ENCODE measurements around the gene ZNF513. TPM values are rescaled to one million over a fixed set of nuclear protein-coding genes. Genes with fewer than 3 reads are reported as not detected.
"Not testable (repeated sequence)": the region's sequence is repeated elsewhere in the genome, so short reads cannot be mapped to it uniquely, and the experiment has no call there.

Gene ZNF513
- total RNA-seq, 2 experiments from 2014 or later, result 6.8 to 7.2 TPM

DNA sequence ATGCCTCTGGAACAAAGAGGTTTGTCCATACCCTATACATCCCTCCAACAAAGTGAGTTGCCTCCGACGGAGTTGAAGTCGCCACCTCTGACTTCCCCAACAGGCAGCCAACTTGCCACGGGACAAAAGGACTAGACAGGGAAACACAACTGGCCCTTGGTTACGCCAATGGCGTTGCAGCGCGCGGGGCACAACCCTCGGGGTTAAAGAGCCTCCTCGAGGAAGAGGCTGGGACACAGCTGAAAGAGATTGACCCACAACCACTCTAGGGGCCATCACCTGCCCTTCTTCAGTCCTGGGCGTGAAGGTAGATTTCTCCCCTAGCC, 24.5 kb downstream of the ZNF513 start:
- TF ChIP-seq, protein P1, sequence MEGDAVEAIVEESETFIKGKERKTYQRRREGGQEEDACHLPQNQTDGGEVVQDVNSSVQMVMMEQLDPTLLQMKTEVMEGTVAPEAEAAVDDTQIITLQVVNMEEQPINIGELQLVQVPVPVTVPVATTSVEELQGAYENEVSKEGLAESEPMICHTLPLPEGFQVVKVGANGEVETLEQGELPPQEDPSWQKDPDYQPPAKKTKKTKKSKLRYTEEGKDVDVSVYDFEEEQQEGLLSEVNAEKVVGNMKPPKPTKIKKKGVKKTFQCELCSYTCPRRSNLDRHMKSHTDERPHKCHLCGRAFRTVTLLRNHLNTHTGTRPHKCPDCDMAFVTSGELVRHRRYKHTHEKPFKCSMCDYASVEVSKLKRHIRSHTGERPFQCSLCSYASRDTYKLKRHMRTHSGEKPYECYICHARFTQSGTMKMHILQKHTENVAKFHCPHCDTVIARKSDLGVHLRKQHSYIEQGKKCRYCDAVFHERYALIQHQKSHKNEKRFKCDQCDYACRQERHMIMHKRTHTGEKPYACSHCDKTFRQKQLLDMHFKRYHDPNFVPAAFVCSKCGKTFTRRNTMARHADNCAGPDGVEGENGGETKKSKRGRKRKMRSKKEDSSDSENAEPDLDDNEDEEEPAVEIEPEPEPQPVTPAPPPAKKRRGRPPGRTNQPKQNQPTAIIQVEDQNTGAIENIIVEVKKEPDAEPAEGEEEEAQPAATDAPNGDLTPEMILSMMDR (IDR thresholded peaks at IDR 0.05), result no peak
- DNase-seq (no peak), ATAC-seq (peak; percentile 36)
- H3K4me1 Mint-ChIP-seq (ENCODE audit: low read depth), result peaks cover 49% of the 10 kb centered on the region
- H3K27me3 Mint-ChIP-seq, result no peaks in the 10 kb centered on the region
- ChIA-PET CTCF (interaction anchor here (1.5 to 2.8 kb wide), 3 partner anchors 13 to 327 kb away, joined by 3 to 15 read pairs (median 4); partner anchors contain the start of genes EIF2B4 and SNX17), POLR2A (interaction anchor here (0.7 to 2.9 kb wide), 12 partner anchors 9 to 143 kb away, joined by 3 to 84 read pairs (median 4); partner anchors contain the start of genes EIF2B4, MPV17, NRBP1 and PPM1G)
- intact Hi-C loops (cut with micrococcal nuclease), result loop anchor here (2.0 to 5.0 kb wide), 2 partner anchors 15 to 34 kb away; partner anchors contain the start of genes EIF2B4, MPV17 and SNX17
- peaks cover 18% of the 10 kb centered on the region for H3K36me3 Mint-ChIP-seq (ENCODE audit: low read depth)
- H3K4me3 Mint-ChIP-seq, result peak overlapping the region; percentile 94
- no peaks in the 10 kb centered on the region for H3K9me3 Mint-ChIP-seq
- H3K27ac Mint-ChIP-seq, result peak overlapping the region; percentile 99

DNA sequence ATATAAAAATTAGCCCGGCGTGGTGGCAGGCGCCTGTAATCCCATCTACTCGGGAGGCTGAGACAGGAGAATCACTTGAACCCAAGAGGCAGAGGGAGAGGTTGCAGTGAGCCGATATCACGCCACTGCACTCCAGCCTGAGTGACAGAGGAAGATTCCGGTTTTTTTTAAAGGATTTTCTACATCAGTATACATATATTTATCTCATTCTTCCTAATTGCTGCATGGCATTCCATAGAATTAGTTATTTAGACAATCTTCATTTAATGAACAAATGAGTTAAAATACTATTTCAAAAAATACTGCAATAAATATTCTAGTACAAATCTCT, 26.0 kb downstream of the ZNF513 start:
- H3K9me3 Mint-ChIP-seq, result no peaks in the 10 kb centered on the region
- H3K4me3 Mint-ChIP-seq, result peak overlapping the region; percentile 94
- CTCF ChIA-PET, result interaction anchor here (1.2 to 3.4 kb wide), 2 partner anchors 15 to 51 kb away, joined by 3 to 19 read pairs; no protein-coding TSS in a partner anchor
- H3K4me1 Mint-ChIP-seq (ENCODE audit: low read depth), result peaks cover 57% of the 10 kb centered on the region
- DNase-seq, result no peak
- TF ChIP-seq, protein P1 (IDR thresholded peaks at IDR 0.05), result no peak
- H3K36me3 Mint-ChIP-seq (ENCODE audit: low read depth), result peaks cover 18% of the 10 kb centered on the region
- no peak for ATAC-seq
- intact Hi-C loops (cut with micrococcal nuclease), result no loop called here
- POLR2A ChIA-PET, result interaction anchor here (0.7 kb wide), 1 partner anchor 303 kb away, joined by 3 read pairs; the partner anchor contains the start of gene AGBL5
- H3K27me3 Mint-ChIP-seq, result no peaks in the 10 kb centered on the region
- no peak overlapping the region for H3K27ac Mint-ChIP-seq

DNA sequence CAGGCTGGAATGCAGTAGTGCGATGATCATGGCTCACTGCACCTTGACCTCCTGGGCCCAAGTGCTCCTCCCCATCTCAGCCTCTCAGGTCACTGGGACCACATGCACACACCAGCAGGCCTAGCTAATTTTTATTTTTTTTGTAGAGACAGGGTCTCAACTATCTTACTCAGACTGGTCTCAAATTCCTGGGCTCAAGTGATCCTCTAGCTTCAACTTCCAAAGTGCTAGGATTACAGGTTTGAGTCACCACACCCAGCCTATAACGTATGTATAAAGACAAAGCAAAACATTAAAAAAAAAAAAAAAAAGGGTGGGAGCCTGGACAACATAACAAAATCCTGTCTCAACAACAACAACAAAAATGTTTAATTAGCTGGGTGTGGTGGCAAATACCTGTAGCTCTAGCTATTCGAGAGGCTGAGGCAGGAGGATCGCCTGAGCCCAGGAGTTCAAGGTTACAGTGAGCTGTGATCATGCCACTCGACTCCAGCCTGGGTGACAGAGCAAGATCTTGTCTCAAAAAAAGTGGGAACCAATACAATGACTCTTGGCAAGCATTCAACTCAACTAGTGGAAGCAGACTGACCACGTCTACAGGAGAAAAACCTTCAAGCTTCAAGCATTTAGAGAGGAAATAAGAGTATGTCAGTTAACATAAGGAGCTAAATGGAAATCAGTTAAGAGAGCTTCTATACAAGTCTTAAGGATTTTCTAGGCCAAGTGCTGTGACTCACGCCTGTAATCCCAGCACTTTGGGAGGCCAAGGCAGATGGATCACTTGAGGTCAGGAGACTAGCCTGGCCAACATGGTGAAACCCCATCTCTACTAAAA, 26.6 kb downstream of the ZNF513 start:
- POLR2A ChIA-PET, result interaction anchor here (0.7 to 1.2 kb wide), 3 partner anchors 10 to 303 kb away, joined by 3 read pairs; partner anchors contain the start of genes AGBL5 and NRBP1
- H3K9me3 Mint-ChIP-seq, result no peaks in the 10 kb centered on the region
- ATAC-seq (no peak), DNase-seq (no peak)
- H3K27ac Mint-ChIP-seq, result peak overlapping the region; percentile 30
- CTCF ChIA-PET, result interaction anchor here (1.2 to 3.4 kb wide), 2 partner anchors 16 to 51 kb away, joined by 3 to 19 read pairs; no protein-coding TSS in a partner anchor
- no peaks in the 10 kb centered on the region for H3K27me3 Mint-ChIP-seq
- intact Hi-C loops (cut with micrococcal nuclease), result no loop called here
- TF ChIP-seq, protein P1 (IDR thresholded peaks at IDR 0.05), result no peak
- H3K4me1 Mint-ChIP-seq (ENCODE audit: low read depth), result peaks cover 59% of the 10 kb centered on the region
- H3K36me3 Mint-ChIP-seq (ENCODE audit: low read depth), result peaks cover 20% of the 10 kb centered on the region
- H3K4me3 Mint-ChIP-seq, result peak overlapping the region; percentile 35

DNA sequence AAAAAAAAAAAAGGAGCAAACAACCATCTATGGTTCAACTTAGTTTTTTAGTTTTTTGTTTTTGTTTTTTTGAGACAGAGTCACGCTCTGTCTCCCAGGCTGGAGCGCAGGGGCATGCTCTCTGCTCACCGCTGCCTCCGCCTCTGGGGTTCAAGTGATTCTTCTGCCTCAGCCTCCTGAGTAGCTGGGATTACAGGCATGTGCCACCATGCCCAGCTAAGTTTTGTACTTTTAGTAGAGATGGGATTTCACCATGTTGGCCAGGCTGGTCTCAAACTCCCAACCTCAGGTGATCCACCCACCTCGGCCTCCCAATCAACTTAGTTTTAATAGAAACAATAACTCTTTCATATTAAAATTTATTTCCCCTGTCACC, 27.2 kb downstream of the ZNF513 start:
- H3K27me3 Mint-ChIP-seq; H3K9me3 Mint-ChIP-seq; DNase-seq; H3K4me3 Mint-ChIP-seq; intact Hi-C loops (cut with micrococcal nuclease); ATAC-seq: not testable (repeated sequence)
- peaks cover 56% of the 10 kb centered on the region for H3K4me1 Mint-ChIP-seq (ENCODE audit: low read depth)
- peaks cover 16% of the 10 kb centered on the region for H3K36me3 Mint-ChIP-seq (ENCODE audit: low read depth)
- ChIA-PET CTCF (interaction anchor here (1.2 to 3.4 kb wide), 3 partner anchors 16 to 50 kb away, joined by 3 to 19 read pairs (median 12); partner anchors contain the start of genes EIF2B4 and SNX17), POLR2A (interaction anchor here (1.0 to 1.2 kb wide), 2 partner anchors 10 to 76 kb away, joined by 3 read pairs; partner anchors contain the start of gene NRBP1)
- H3K27ac Mint-ChIP-seq, result peak overlapping the region; percentile 30

DNA sequence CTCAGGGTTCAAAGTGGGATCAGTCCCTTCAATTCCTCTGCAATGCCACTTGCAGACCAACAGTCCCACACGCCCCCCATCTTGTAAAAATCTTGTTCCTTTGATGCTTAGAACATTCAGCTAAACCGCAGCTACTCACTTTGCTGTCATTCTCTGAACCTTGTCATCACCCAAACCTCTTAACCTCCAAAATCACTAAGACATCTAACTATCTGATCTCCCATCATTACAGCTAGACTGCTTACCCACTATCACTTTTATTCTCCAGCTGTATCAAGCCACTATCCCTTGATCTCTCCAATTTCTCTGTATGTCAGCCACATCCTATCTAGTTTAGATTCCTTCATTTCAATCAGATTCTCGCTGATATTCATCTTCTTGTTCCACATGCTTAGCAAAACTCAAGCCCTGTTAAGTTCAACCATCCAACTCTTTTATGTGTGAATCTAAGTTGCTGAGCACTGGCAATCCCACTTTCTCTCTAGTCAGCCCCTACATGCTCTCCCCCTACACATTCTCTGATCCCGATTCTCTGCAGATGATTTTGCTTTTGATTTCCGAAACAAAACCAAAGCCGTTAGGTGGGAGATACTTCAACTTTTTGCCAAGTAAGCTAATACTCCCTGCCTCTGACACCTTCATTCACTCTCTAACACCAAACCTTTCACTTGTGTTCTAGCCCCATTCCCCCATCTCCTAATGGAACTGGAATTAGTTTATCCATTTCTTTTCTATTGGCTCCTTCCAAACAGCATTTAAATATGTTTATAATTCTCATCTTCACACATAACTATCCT, 28.5 kb downstream of the ZNF513 start:
- ATAC-seq, result peak; percentile 22
- TF ChIP-seq, protein P1 (IDR thresholded peaks at IDR 0.05), result no peak
- Mint-ChIP-seq H3K27ac (peak overlapping the region; percentile 17), H3K36me3 (ENCODE audit: low read depth) (peaks cover 13% of the 10 kb centered on the region), H3K9me3 (no peaks in the 10 kb centered on the region), H3K27me3 (no peaks in the 10 kb centered on the region), H3K4me3 (peak overlapping the region; percentile 1), H3K4me1 (ENCODE audit: low read depth) (peaks cover 57% of the 10 kb centered on the region)
- DNase-seq, result peak; percentile 45
- CTCF ChIA-PET, result interaction anchor here (1.4 to 3.4 kb wide), 3 partner anchors 11 to 49 kb away, joined by 3 to 19 read pairs (median 12); partner anchors contain the start of genes EIF2B4 and SNX17
- intact Hi-C loops (cut with micrococcal nuclease), result no loop called here
- POLR2A ChIA-PET, result interaction anchor here (0.9 to 3.1 kb wide), 6 partner anchors 11 to 277 kb away, joined by 3 to 24 read pairs (median 4); partner anchors contain the start of genes CCDC121, EIF2B4, GPN1 and PPM1G

Data from activated CD8-positive, alpha-beta T cell treated with anti-CD3 and anti-CD28 coated beads for 36 hours (primary cell).